ENCODE results near the gene CDH4.

Gene CDH4

DNA sequence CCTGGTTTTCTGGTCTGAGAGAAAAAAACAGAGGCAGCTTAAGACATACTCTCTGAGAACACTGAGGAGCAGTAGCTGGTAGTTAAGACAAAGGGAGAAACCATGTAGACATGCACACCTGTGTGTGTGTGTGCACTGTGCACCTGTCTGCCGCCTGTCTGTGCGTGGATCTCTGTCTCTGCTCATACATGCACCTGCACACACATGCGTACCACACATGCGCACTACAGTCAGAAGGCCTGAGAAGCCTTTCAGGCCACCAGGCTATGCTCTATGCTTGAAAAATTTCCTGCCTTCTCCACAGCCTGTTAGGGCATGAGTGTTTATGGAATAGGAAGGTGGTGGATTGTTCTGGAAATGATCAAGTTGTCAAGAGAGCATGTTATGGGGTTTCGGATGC lies 103.5 kb downstream of the CDH4 start:
- DNase-seq (ENCODE audit: low spot score), result no peak

GRCh38 chr20:61356196-61356595 lies 104.1 kb downstream of the CDH4 start:
- no peak for DNase-seq (ENCODE audit: low spot score)

DNA sequence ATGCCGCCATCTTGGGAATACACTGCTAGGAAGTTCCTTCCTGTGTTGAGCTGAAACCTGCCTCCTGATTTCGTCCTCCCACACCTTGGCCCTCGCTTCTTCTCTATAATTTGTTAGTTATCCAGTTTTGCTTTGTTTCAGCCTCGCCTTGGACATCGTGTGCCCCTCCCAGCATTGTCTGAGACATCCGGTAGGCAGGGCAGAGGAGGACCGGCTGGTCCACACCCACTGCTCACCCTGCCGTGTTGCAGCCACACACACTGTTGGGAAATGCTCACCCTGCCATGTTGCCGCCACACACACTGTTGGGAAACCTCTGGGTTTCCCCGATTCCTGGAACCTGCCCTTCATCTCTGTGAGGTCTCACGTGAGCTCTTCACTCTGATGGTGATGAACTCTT lies 105.1 kb downstream of the CDH4 start:
- DNase-seq (ENCODE audit: low spot score), result no peak

DNA sequence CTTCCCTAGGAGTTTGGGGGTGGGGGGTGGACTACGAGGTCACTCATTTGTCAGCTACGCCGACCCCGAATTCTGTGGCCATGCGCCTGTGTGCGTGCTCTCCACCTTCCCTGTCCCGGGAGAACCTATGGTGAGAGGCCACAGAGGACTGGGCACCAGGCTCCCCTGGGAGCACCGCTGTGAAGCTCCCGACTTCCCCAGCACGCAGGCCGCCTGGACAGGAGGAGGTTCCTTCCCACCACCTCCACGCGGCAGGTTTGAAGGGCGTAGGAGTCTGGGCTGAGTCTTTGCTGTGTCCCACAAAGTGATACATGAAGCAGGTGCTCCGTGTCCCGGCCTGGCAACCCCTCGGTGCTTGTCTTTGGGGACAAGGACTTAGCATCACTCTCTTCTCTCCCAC lies 107.2 kb downstream of the CDH4 start:
- DNase-seq (ENCODE audit: low spot score), result no peak

- DNase-seq (ENCODE audit: low spot score), result no peak
Observed at GRCh38 chr20:61360296-61360695, 108.2 kb downstream of the CDH4 start.

- DNase-seq (ENCODE audit: low spot score), result no peak
Observed at GRCh38 chr20:61360940-61361339, 108.9 kb downstream of the CDH4 start.

DNA sequence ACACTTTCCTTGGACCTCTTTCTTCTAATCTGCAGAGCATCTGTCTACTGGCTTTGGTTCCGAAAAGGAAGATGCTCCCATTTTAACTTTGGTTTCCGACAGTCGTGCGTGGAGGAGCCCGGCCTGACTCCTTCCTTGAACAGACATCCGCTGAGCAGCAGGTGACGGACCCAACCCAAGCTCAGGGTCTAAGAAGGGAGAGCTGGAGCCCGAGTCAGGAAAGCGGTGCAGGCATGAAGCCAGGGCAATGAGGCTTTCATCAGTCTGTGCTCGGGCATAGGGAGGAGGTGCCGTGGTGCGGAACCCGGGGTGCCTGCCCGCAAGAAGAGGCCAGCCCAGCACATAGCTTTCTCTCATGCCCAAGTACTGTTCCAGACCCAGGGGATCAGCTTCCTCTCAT lies 109.4 kb downstream of the CDH4 start:
- DNase-seq (ENCODE audit: low spot score), result no peak

GRCh38 chr20:61364147-61364546 lies 112.1 kb downstream of the CDH4 start:
- DNase-seq (ENCODE audit: low spot score), result no peak

GRCh38 chr20:61366914-61367313 lies 114.9 kb downstream of the CDH4 start:
- DNase-seq (ENCODE audit: low spot score), result no peak

DNA sequence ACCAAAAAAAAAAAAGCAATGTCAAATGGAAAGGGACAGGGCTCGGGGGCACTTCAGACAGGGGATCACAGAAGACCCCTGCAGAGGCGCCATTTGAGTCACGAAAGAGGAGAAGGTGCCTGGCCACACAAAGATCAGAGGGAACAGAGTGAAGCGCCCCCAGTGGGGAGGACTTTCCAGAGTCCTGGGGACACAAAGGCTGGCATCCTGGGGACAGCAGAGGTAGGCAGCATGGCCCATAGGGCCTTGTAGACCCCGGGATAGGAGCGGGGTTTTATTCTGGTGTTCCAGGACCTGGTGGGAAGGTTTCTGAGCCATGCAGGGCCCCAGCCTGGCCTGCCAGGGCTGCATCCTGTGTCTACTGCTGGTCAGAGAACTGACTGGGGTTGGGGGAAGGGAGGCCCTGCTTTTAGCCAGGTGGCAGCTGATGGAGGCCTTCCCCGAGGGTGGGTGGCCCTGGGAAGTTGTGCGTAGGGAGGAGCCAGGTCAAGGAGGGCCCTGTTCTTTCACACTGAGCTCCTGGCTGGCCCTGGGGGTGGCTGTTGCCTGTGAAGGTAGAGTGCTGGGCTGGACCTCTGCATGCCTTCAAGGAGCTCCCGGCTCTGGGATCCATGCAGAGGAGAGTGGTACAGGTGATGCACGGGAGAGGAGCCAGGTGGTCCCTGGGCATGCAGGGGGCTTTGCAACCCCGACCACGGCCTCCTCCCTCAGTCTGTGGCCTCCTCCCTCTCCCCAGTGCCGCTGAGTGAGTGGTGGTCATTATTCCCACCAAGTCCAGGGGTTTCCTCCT lies 117.9 kb downstream of the CDH4 start:
- DNase-seq (ENCODE audit: low spot score), result no peak

DNA sequence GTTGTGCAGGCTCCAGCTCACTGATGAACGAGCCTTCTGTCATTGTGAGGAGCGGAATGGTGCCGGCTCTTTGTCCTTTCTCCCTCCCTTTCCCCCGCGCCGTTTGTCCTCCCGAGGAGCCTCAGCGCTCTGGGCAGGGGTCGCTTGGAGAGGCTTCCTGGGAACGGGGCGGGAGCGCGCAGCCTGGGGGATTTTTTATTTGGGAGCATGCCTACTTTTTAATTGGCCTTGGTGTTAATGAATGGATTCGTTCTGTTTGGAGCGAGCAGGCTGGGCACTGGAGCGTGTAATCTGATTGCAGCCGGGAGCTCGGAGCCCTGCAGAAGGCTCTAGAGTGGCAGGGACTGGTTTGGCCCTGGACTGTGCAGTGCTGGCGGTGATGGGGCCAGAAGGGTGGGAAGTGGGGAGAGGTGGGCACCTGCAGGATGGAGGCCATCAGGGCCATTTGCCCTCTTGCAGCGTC lies 118.8 kb downstream of the CDH4 start:
- DNase-seq (ENCODE audit: low spot score), result no peak

GRCh38 chr20:61371501-61372136 lies 119.6 kb downstream of the CDH4 start:
- no peak for DNase-seq (ENCODE audit: low spot score)

DNA sequence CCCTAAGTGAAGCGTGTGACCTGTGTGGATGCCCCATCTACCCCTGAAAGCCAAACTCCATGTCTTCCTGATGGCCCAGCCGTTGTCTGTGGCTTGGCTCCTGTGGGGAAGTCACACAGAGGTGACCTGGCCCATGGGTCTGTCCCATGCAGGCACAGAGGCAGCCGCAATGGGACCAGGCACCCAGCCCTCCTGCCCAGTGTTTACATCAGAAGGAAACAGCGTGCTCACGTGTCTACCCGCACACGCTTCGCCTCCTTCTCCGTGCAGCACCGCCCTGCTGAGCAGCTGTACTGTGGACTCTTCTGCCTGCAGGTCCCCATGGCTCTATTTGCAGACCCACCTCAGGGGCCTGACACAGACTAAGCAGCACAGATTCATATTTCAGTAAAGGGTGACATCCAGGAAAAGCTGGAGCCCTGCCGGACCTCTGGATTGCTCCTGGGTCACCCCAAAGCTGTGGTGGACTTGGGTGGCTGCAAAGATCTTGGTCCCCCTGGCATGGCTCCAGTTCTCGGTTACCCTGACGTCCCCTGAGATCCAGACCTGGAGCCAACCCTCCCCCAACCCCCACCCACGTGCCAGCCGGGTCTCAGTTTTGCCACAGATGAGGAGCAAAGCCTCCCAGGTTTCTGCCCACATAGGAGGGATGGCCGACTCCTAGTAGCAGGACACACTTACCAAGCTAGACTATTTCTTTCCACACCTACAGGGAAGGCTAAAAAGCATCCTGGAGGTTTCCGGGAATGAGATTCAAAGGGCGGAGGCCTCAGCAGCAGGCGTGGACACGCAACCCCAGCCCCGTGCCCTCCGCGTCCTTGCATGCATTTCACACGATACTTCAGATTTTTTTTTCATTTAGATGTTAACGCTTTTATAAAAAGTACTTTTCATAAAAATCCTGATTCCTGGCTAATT lies 120.3 kb downstream of the CDH4 start:
- DNase-seq (ENCODE audit: low spot score), result no peak

- no peak for DNase-seq (ENCODE audit: low spot score)
Observed at GRCh38 chr20:61373055-61373399, 121.0 kb downstream of the CDH4 start.

DNA sequence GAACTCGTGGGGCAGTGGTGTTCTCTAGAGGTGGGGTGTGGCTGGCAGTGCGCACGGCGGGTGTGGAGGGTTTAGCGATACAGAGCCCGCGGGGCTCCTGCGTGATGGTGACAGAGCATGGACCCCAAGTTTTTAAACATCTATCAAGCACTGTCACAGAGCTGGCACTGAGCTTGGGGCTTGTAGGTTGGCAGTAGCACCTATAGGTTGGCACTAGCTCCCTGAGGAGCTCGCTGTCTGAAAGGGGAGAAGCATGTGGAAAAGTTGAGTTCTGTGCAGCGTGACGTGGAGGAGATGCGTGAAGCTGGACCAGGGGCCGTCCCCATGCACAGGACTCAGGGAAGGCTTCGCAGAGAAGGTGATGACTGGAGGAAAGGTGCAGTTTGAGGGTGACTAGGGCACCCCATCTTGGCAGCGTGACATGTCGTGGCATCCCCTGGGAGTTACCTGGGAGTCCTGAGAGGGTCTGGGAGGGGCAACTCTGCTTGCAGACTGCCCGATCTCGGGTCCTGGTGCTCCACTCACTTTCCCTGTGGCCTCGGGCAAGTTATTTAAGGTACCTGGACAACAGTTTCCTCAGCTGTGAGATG lies 122.0 kb downstream of the CDH4 start:
- DNase-seq (ENCODE audit: low spot score), result no peak

DNA sequence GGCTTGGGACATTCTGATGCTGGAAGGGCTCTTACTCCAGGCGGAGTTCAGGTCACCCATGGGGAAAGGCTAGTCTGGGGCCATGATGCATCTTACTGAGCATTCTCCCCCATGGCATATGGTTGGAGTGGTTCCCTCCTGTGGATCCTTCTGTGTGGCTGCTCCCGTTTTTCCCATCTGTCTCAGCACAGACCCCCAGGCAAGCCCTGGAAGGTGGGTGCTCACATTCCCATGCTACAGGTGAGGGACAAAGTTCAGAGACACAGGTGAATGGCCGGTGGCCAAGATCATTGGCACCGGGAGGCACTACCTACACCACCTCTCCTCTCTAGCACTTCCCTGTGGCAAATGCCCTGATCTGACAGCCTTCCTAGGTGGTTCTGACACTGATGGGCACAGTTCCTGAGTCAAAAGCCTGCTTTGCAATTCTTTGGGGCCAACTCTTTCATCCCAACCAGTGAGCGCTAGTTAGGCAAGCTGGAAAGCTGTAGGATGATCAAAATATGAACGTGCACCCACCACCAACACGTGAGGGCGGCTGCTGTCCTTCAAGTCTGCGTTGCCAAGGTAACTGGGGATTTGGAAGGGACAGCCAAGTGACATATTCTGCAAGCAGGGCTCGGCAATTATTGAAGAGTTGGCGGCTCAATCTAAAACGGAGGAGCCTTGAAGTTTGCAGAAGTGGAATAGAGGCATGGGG lies 124.6 kb downstream of the CDH4 start:
- no peak for DNase-seq (ENCODE audit: low spot score)

DNA sequence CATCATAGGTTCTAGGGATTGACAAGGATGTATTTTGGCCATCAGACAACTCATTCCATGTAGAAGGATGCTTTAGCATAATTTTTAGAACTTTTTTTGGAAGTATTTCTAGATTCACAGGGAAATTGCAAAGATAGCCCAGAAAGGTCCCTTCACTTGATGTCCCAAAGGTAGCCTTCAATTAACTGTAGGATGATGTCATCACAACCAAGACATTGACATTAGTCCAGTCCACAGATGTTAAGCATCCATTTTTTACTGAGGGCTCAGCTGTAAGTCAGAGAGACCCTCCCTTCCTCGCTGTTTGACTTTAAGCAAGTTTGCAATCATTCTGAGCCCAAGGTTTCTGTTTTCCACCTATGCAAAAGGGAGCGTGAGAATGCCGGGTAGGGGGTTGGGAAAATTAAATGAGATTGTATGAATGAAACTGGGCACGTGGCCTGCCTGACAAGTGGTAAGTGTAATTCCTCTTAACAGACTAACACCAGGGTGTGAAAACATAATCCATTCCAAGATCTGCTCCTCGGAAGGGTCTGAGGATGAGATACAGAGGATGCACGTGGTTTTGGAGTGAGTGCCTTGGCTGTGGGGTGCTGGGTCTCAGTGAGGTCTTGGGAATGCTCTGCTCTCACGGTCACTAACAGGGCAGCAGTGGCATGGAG lies 126.8 kb downstream of the CDH4 start:
- DNase-seq (ENCODE audit: low spot score), result no peak

GRCh38 chr20:61379898-61380544 lies 128.0 kb downstream of the CDH4 start:
- DNase-seq (ENCODE audit: low spot score), result no peak

DNA sequence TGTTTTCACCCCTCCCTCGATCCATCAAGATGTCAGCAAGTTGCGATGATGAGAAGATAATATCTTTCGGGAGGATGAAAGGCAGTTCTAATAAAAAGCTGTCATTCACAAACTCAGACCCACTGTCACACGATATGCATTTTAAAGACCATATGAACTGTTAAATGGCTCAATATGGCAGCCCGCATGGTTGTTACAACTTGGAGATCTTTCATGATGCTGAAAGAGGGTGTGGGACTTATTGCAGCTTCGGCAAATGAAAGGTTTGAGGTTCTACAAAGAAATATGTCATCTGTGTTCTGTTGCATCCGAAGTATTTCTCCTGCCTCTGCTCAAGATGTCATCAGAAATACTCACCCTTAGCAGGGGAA lies 128.5 kb downstream of the CDH4 start:
- DNase-seq (ENCODE audit: low spot score), result no peak

- no peak for DNase-seq (ENCODE audit: low spot score)
Observed at GRCh38 chr20:61382194-61382593, 130.1 kb downstream of the CDH4 start.

GRCh38 chr20:61385296-61385695 lies 133.2 kb downstream of the CDH4 start:
- no peak for DNase-seq (ENCODE audit: low spot score)
